ENCODE measurements around the gene SSH3.
"Not testable (repeated sequence)": the region's sequence is repeated elsewhere in the genome, so short reads cannot be mapped to it uniquely, and the experiment has no call there.

Gene SSH3

DNA sequence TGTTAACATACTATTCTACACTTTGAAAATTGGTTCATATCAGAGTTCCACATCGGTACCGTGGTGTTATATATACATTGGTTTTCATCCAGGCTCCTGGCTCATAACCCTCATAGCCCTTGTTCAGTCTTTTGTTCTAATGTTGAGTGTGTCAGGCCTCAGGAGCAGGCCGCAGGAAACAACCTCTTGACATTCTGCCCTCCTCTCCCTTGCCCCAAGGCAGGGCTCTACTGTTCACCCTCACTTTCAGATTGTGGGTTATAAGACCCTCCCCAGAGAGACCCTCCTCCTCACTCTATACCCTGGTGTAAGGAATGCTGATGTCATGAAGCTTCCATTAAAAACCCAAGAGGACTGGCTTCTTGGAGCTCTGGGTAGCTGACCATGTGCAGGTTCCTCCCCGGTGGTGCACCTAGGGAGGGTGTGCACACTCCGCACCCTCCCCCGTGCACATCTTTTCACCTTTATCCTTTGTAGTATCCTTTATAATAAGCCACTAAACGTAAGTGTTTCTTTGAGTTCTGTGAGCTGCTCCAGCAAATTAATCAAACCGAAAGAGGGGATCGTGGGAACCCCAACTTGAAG is 12.1 kb downstream of the SSH3 start:
- Histone ChIP-seq H3K9ac (no peak overlapping the region), H3K79me2 (peaks cover 14% of the 10 kb centered on the region), H3K9me3 (ENCODE audit: control insufficient read depth, low read length) (no peaks in the 10 kb centered on the region), H3K4me2 (ENCODE audit: low read length) (no peak overlapping the region), H3K36me3 (ENCODE audit: control insufficient read depth, insufficient read depth, low read length) (no peaks in the 10 kb centered on the region), H3K4me3 (ENCODE audit: low read depth, low read length) (no peak overlapping the region), H3K27me3 (ENCODE audit: control insufficient read depth, insufficient read depth, low read length) (no peaks in the 10 kb centered on the region), H3K27ac (no peak overlapping the region), H3K4me1 (peaks cover 4% of the 10 kb centered on the region), H2AFZ (no peak overlapping the region)
- TF ChIP-seq CTCF (IDR thresholded peaks at IDR 0.05) = no peak

DNA sequence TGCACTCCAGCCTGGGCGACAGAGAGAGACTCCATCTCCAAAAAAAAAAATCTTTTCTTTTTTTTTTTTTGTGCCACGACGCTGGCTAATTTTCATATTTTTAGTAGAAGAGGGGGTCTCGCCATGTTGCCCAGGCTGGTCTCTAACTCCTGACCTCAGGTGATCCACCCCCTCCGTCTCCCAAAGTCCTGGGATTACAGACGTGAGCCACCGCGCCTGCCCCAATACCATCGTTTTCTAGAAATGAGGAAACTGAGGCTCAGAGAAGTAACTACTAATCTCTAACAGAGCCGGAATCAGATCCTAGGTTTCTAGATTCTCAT is 13.5 kb downstream of the SSH3 start:
- H3K79me2 ChIP-seq = peaks cover 14% of the 10 kb centered on the region
- peak overlapping the region; percentile 91 for H3K4me3 ChIP-seq (ENCODE audit: low read depth, low read length)
- H3K27me3 ChIP-seq (ENCODE audit: control insufficient read depth, insufficient read depth, low read length) = no peaks in the 10 kb centered on the region
- no peak overlapping the region for H3K9ac ChIP-seq
- peaks cover 4% of the 10 kb centered on the region for H3K4me1 ChIP-seq
- H2AFZ ChIP-seq = peak overlapping the region; percentile 93
- H3K4me2 ChIP-seq (ENCODE audit: low read length) = peak overlapping the region; percentile 89
- no peak for TF ChIP-seq CTCF (IDR thresholded peaks at IDR 0.05)
- no peaks in the 10 kb centered on the region for H3K9me3 ChIP-seq (ENCODE audit: control insufficient read depth, low read length)
- H3K36me3 ChIP-seq (ENCODE audit: control insufficient read depth, insufficient read depth, low read length) = no peaks in the 10 kb centered on the region
- H3K27ac ChIP-seq = peak overlapping the region; percentile 83

DNA sequence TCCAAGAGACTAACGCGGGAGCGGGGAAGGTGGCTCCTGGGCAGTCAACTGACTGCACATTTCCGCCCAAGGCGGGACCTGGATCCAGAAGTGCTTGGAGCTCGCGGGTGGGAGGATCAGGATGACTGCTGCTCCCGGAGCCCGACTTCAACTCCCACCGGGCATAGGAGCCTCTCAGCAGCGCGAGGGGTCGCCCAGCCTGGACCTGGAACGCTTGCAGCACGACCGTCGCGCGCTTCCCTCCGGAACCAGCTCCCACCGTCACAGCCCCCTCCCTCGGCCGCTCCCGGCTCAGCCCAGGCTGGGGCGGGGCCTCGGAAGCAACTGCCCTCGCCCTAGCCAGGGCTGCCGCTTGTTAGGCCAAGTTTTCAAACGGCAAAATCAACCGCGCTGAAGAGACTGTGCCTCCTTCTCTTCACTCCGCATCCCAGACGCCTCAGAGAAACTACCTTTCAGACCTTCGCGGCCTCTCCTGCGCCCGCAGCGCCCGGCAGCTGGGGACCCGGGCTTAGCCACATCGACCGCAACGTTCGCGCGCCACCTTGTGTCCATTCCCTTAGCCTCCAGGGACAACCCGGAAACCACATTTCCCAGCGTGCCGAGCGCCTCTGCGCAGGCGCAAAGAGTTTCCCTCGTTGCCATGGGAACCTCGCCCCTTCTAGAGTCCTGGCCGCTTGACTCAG is 14.0 kb downstream of the SSH3 start:
- H3K4me3 ChIP-seq (ENCODE audit: low read depth, low read length) = peak overlapping the region; percentile 91
- H3K4me2 ChIP-seq (ENCODE audit: low read length) = peak overlapping the region; percentile 89
- peak; percentile 92 for TF ChIP-seq CTCF (IDR thresholded peaks at IDR 0.05)
- no peak overlapping the region for H3K9ac ChIP-seq
- peaks cover 4% of the 10 kb centered on the region for H3K4me1 ChIP-seq
- H3K79me2 ChIP-seq = peaks cover 14% of the 10 kb centered on the region
- H3K27ac ChIP-seq = peak overlapping the region; percentile 83
- H2AFZ ChIP-seq = peak overlapping the region; percentile 93
- no peaks in the 10 kb centered on the region for H3K9me3 ChIP-seq (ENCODE audit: control insufficient read depth, low read length)
- H3K27me3 ChIP-seq (ENCODE audit: control insufficient read depth, insufficient read depth, low read length) = no peaks in the 10 kb centered on the region
- H3K36me3 ChIP-seq (ENCODE audit: control insufficient read depth, insufficient read depth, low read length) = no peaks in the 10 kb centered on the region

DNA sequence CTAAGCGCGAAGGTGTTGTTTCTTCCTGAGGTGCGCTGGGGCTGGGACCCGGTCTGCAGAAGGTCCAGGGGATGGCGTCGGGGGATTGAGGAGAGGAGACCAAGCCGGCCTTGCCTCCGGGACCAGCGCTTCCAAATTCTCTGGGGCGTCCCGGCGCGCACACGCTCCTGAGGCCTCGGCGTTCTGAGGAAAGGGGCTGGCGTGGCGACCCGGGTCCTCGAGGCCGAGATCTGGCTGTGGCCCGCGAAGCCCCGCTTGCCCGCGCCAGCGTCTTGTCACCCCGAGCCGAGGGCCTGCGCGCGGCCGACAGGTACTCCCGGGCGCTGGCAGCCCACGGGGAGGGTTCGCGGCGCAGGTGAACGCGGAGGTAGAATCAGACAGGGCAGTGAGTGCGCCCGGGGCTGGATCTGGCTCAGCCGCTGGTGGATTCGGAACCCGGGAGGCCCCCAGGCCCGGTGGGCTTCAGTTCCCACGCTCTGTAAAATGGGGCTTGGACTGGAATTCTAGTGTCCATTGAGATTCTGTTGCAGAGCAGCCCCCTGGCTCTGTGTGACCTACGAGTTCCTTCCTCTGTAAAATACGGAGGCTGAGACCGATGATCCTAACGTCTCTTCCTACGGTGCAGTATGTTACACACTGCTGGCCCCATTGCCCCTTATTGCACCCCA is 14.7 kb downstream of the SSH3 start:
- TF ChIP-seq CTCF (IDR thresholded peaks at IDR 0.05) = no peak

GRCh38 chr11:67318876-67319275 is 15.5 kb downstream of the SSH3 start:
- not testable (repeated sequence) for H3K9me3 ChIP-seq (ENCODE audit: control insufficient read depth, low read length); H3K27me3 ChIP-seq (ENCODE audit: control insufficient read depth, insufficient read depth, low read length); H3K27ac ChIP-seq; H2AFZ ChIP-seq; H3K9ac ChIP-seq; H3K4me1 ChIP-seq; H3K36me3 ChIP-seq (ENCODE audit: control insufficient read depth, insufficient read depth, low read length)
- Histone ChIP-seq H3K4me3 (ENCODE audit: low read depth, low read length) (peak overlapping the region; percentile 91), H3K4me2 (ENCODE audit: low read length) (peak overlapping the region; percentile 89), H3K79me2 (peaks cover 16% of the 10 kb centered on the region)

More for the DNA sequence above, 14.7 kb downstream of the SSH3 start:
- Histone ChIP-seq H3K9me3 (ENCODE audit: control insufficient read depth, low read length) (no peaks in the 10 kb centered on the region), H3K27me3 (ENCODE audit: control insufficient read depth, insufficient read depth, low read length) (no peaks in the 10 kb centered on the region), H3K36me3 (ENCODE audit: control insufficient read depth, insufficient read depth, low read length) (no peaks in the 10 kb centered on the region), H2AFZ (peak overlapping the region; percentile 93), H3K4me2 (ENCODE audit: low read length) (peak overlapping the region; percentile 89), H3K4me3 (ENCODE audit: low read depth, low read length) (peak overlapping the region; percentile 91), H3K9ac (no peak overlapping the region), H3K27ac (peak overlapping the region; percentile 83), H3K4me1 (peaks cover 4% of the 10 kb centered on the region), H3K79me2 (peaks cover 16% of the 10 kb centered on the region)
